Mesendoderm (in vitro differentiated cells): Measurements from ENCODE around the gene PSMD8.
A peak's percentile ranks its signal among the peaks of the same experiment; 100 is the strongest.
"Not testable (repeated sequence)": the region's sequence is repeated elsewhere in the genome, so short reads cannot be mapped to it uniquely, and the experiment has no call there.

Source experiments
- DNase-seq: peaks from one replicate; pipeline ENCODE4 v3.0.0; 2013
- H2AK5ac ChIP-seq: 2 replicates; pipeline ENCODE4 v1.6.1; 2013; ENCODE audit warnings: low read length, inconsistent platforms
- H2BK120ac ChIP-seq: 2 replicates; pipeline ENCODE4 v1.6.1; 2013; ENCODE audit warnings: low read depth, mild to moderate bottlenecking, low read length, moderate library complexity, mixed read lengths
- H2BK15ac ChIP-seq: replicated peaks from 2 replicates; pipeline ENCODE4 v1.6.1; 2013; ENCODE audit warnings: low read depth, mild to moderate bottlenecking, moderate library complexity
- H2BK5ac ChIP-seq: 2 replicates; pipeline ENCODE4 v1.6.1; 2013; ENCODE audit warnings: low read length, inconsistent platforms
- H3K18ac ChIP-seq: 2 replicates; pipeline ENCODE4 v1.6.1; 2013; ENCODE audit warnings: mild to moderate bottlenecking, low read length, mixed read lengths
- H3K23ac ChIP-seq: one replicate; pipeline ENCODE4 v1.6.1; 2013; ENCODE audit warnings: low read length
- H3K27ac ChIP-seq: 2 replicates; pipeline ENCODE4 v1.5.1; 2013; ENCODE audit warnings: low read depth, mild to moderate bottlenecking, inconsistent platforms, low read length, moderate library complexity
- H3K27me3 ChIP-seq: 2 replicates; pipeline ENCODE4 v1.6.1; 2013; ENCODE audit warnings: low read length, control low read depth, mild to moderate bottlenecking, inconsistent platforms; ENCODE audit not compliant: insufficient read depth, poor library complexity
- H3K36me3 ChIP-seq: 2 replicates; pipeline ENCODE4 v1.6.1; 2013; ENCODE audit warnings: low read length, inconsistent platforms; ENCODE audit not compliant: control insufficient read depth, insufficient read depth
- H3K4ac ChIP-seq: one replicate; pipeline ENCODE4 v1.6.1; 2013; ENCODE audit warnings: low read depth, mild to moderate bottlenecking, low read length, moderate library complexity
- H3K4me1 ChIP-seq: 2 replicates; pipeline ENCODE4 v1.6.1; 2013; ENCODE audit warnings: low read depth, low read length, inconsistent platforms; ENCODE audit not compliant: control insufficient read depth
- H3K4me2 ChIP-seq: 2 replicates; pipeline ENCODE4 v1.6.1; 2013; ENCODE audit warnings: low read length
- H3K4me3 ChIP-seq: 2 replicates; pipeline ENCODE4 v1.5.1; 2013; ENCODE audit warnings: mild to moderate bottlenecking, low read length
- H3K56ac ChIP-seq: one replicate; pipeline ENCODE4 v1.6.1; 2013; ENCODE audit warnings: low read length
- H3K79me1 ChIP-seq: 2 replicates; pipeline ENCODE4 v1.6.1; 2013; ENCODE audit warnings: low read length, inconsistent platforms
- H3K79me2 ChIP-seq: 2 replicates; pipeline ENCODE4 v1.6.1; 2013; ENCODE audit warnings: mild to moderate bottlenecking, low read length; ENCODE audit not compliant: control insufficient read depth, insufficient read depth
- H3K9ac ChIP-seq: 2 replicates; pipeline ENCODE4 v1.6.1; 2013; ENCODE audit warnings: low read length, inconsistent platforms
- H4K5ac ChIP-seq: one replicate; pipeline ENCODE4 v1.6.1; 2013; ENCODE audit warnings: low read length
- H4K8ac ChIP-seq: one replicate; pipeline ENCODE4 v1.6.1; 2013; ENCODE audit warnings: low read depth, mild to moderate bottlenecking, control low read depth, low read length, moderate library complexity
- whole genome bisulfite sequencing: extraction: QIAGEN DNeasy Blood & Tissue Kit; methylation state at CpG from one replicate; pipeline ENCODE4 v1.1.7; 2013; ENCODE audit warnings: low lambda C conversion rate, missing lambda C conversion rate; ENCODE audit not compliant: insufficient coverage; ENCODE audit errors: extremely low coverage; 5-methylcytosine and 5-hydroxymethylcytosine counted together

Gene PSMD8

GRCh38 chr19:38362076-38362945, 12.1 kb upstream of the PSMD8 start:
- no CpG with 5 or more reads among the region's 68 CpGs for WGBS
- Histone ChIP-seq H3K9ac (peak overlapping the region; percentile 64), H3K27me3 (peaks cover 7% of the 10 kb centered on the region), H3K36me3 (no peaks in the 10 kb centered on the region), H3K4ac (no peak overlapping the region), H3K4me3 (peak overlapping the region; percentile 53), H2BK120ac (no peak overlapping the region), H3K79me1 (no peaks in the 10 kb centered on the region), H4K5ac (no peak overlapping the region), H3K4me1 (no peaks in the 10 kb centered on the region), H3K27ac (peak overlapping the region; percentile 12), H3K18ac (no peak overlapping the region), H2AK5ac (no peak overlapping the region), H2BK5ac (no peak overlapping the region), H3K56ac (peak overlapping the region; percentile 80), H3K23ac (no peak overlapping the region), H3K79me2 (no peaks in the 10 kb centered on the region), H4K8ac (no peak overlapping the region), H2BK15ac (no peak overlapping the region), H3K4me2 (peak overlapping the region; percentile 93)
- DNase-seq = peak; percentile 91

- H2BK15ac ChIP-seq, H4K8ac ChIP-seq, H3K4me1 ChIP-seq, H3K18ac ChIP-seq, H3K79me2 ChIP-seq, H3K4ac ChIP-seq, DNase-seq, H3K36me3 ChIP-seq, H2AK5ac ChIP-seq, H3K4me2 ChIP-seq, H2BK5ac ChIP-seq, H3K56ac ChIP-seq, H3K27ac ChIP-seq, H4K5ac ChIP-seq, H3K27me3 ChIP-seq, H2BK120ac ChIP-seq, H3K4me3 ChIP-seq, H3K79me1 ChIP-seq, H3K9ac ChIP-seq, H3K23ac ChIP-seq: not testable (repeated sequence)
- no CpG with 5 or more reads among the region's 16 CpGs for WGBS
Observed at GRCh38 chr19:38362946-38363688, 11.3 kb upstream of the PSMD8 start.

DNA sequence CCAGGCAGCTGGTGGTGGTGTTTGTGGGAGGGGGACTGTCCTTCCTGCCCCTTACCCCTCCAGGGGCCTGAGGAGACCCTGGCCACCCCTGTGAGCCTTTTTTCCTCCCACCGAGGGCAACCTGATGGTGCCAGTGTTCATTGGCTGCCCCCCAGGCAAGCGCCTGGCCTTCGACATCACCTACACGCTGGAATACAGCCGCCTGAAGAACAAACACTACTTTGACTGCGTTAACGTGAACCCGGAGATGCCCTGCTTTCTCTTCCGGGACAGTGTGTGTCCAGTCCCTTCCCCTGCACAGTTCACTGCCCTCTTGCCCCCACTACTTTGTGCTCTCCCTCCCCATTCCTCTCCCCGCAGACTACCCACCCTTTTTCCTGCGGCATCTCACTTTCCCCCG, 7.3 kb upstream of the PSMD8 start:
- H3K79me1 ChIP-seq = no peaks in the 10 kb centered on the region
- no peak for DNase-seq
- no peak overlapping the region for H3K18ac ChIP-seq
- no peak overlapping the region for H3K4me3 ChIP-seq
- no peaks in the 10 kb centered on the region for H3K4me1 ChIP-seq
- no peaks in the 10 kb centered on the region for H3K79me2 ChIP-seq
- H2BK5ac ChIP-seq = no peak overlapping the region
- H2BK15ac ChIP-seq = no peak overlapping the region
- no peak overlapping the region for H3K56ac ChIP-seq
- WGBS = no CpG with 5 or more reads among the region's 12 CpGs
- H3K27ac ChIP-seq = no peak overlapping the region
- H3K27me3 ChIP-seq = no peaks in the 10 kb centered on the region
- no peak overlapping the region for H3K23ac ChIP-seq
- no peak overlapping the region for H3K9ac ChIP-seq
- H4K8ac ChIP-seq = no peak overlapping the region
- H2AK5ac ChIP-seq = no peak overlapping the region
- no peak overlapping the region for H4K5ac ChIP-seq
- no peaks in the 10 kb centered on the region for H3K36me3 ChIP-seq
- H3K4ac ChIP-seq = no peak overlapping the region
- H2BK120ac ChIP-seq = no peak overlapping the region
- H3K4me2 ChIP-seq = no peak overlapping the region

DNA sequence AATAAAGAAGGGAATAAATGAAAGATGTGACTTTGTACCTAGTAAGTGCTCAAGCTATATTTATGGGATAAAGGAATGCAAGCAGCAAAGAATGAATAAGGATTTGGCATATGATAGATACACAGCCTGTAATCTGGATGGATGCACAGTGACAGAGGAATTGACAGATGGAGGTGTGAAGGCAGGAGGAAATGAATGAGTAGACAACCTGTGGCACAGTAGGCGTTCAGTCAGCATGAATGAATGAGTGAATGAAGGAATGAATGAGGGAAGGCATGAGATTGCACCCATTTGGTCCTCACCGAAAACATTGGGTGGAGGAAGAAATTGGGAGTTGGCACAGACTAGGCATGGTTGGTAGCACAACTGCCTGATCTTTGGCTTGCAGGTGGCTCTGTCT, 4.8 kb upstream of the PSMD8 start:
- Histone ChIP-seq H3K56ac (no peak overlapping the region), H2BK5ac (no peak overlapping the region), H3K27ac (no peak overlapping the region), H3K27me3 (no peaks in the 10 kb centered on the region), H3K4ac (no peak overlapping the region), H4K8ac (no peak overlapping the region), H3K23ac (no peak overlapping the region), H3K4me3 (no peak overlapping the region), H3K79me1 (no peaks in the 10 kb centered on the region), H4K5ac (no peak overlapping the region), H3K18ac (no peak overlapping the region), H3K4me2 (no peak overlapping the region), H3K9ac (no peak overlapping the region), H2BK15ac (no peak overlapping the region), H2AK5ac (no peak overlapping the region), H2BK120ac (no peak overlapping the region), H3K36me3 (no peaks in the 10 kb centered on the region), H3K4me1 (no peaks in the 10 kb centered on the region), H3K79me2 (no peaks in the 10 kb centered on the region)
- no peak for DNase-seq
- no CpG with 5 or more reads among the region's 2 CpGs for WGBS

GRCh38 chr19:38370299-38370698, 4.1 kb upstream of the PSMD8 start:
- no peak overlapping the region for H3K27ac ChIP-seq
- no peak overlapping the region for H3K9ac ChIP-seq
- H4K5ac ChIP-seq = no peak overlapping the region
- peaks cover 4% of the 10 kb centered on the region for H3K79me2 ChIP-seq
- no peak overlapping the region for H3K18ac ChIP-seq
- H3K79me1 ChIP-seq = no peaks in the 10 kb centered on the region
- no peaks in the 10 kb centered on the region for H3K36me3 ChIP-seq
- H3K4me1 ChIP-seq = no peaks in the 10 kb centered on the region
- DNase-seq = no peak
- no peak overlapping the region for H3K4me2 ChIP-seq
- no peak overlapping the region for H2BK120ac ChIP-seq
- no peak overlapping the region for H2BK5ac ChIP-seq
- H3K4me3 ChIP-seq = no peak overlapping the region
- H2AK5ac ChIP-seq = no peak overlapping the region
- no peak overlapping the region for H3K23ac ChIP-seq
- no peak overlapping the region for H4K8ac ChIP-seq
- WGBS = no CpG with 5 or more reads among the region's 12 CpGs
- H2BK15ac ChIP-seq = no peak overlapping the region
- H3K27me3 ChIP-seq = no peaks in the 10 kb centered on the region
- H3K56ac ChIP-seq = no peak overlapping the region
- no peak overlapping the region for H3K4ac ChIP-seq
